NOMO-1 treated with DMSO at 0.1 percent for 48 hours (cell line): ENCODE results near the gene GGNBP2.

Experiments used
- DNase-seq: peaks from one replicate; lab custom pipeline; 2025; ENCODE audit not compliant: unreplicated experiment; lab: John Stamatoyannopoulos, UW

GGNBP2 gene

DNA sequence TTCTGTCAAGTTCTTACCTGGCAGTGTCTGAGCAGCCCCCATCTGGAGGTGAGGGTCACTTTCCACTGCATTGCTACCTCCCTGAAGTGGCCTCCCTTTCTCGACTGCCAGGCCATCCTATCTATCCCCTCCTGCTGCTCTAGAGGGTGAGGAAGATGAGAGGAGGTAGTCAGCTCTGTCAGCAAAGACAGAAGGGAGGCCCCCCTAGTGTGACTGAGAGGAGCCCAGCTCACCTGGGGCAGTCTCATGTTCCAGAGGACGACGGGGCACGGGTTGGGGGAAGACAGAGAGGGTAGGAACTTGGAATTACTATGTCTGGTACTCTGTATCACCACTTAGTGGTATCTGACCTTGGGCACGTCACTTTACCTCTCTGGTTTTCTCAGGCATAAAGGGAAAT, 32.1 kb upstream of the GGNBP2 start:
- DNase-seq: no peak

DNA sequence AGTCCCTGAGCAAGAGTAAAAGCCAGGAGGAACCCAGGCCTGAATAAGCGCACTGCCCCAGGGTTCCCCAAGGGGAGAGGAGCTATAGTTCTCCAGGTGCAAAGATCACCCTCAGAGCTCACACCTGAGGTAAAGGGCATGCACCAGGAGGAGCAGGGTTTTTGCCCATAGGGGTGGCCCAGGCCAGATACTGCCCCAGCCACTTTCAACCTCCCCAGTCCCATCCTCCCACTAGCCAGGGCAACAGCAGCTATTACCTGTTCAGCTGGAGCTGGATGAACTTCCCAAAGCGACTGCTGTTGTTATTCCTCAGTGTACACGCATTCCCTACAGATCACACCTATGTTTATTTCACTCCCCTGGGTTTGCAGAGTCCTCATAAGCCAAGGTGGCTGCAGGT, 29.9 kb upstream of the GGNBP2 start:
- DNase-seq: no peak

DNA sequence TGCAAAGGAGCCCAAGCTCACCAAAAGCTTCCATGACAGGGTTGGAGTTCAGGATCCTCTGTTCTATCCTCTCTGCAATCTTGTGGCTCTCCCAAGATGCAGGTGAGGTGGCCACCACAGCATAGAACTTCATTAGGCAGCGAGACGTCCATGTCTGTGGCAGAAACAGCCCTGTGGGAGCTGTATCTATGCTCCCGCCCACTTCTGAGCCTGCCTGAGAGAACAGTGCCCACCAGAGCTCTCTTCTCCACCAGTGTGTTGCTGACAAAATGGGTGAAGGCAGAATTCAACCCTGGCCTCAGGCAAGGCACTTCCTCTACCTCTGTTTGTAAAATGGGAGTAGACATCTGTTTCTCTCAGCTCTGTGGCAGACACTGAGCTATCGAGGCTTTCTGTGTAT, 28.9 kb upstream of the GGNBP2 start:
- DNase-seq: no peak

DNA sequence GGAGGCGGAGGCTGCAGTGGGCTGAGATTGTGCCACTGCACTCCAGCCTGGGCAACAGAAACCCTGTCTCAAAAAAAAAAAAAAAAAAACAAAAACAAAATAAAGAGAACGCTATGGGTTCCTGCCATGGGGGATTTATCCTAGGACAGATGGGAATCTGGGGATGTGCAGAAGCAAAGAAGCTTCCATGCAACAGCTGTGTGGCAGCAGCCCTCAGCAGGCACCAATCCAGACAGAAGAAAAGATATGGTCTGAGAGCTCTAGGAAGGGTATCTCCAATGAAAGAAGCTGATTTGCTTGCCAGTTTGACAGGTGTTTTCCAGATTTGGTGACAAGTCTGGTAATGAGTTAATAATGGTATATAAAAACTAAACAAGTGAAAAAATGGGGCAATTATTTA, 21.6 kb upstream of the GGNBP2 start:
- no peak for DNase-seq

DNA sequence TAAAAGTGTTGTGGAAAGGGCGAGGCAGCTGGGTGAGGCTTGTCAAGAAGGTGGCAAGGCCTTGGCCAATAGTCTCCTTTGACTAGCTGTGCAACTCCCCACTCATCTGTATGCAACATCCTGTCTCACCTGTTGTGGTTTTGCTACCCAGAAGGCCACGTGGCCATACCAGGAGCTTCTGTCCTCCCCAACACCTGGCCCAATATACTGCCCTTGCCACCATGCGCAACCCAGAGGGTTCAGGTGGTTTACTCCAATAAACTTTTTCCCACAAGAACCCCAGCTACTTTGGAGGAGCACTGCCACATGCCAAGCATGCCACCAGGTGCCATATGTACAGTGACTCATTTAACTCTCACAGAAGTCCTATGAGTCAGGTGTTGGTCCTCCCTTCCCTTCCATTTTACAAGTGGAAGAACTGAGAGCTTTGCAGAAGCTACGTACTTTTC, 20.3 kb upstream of the GGNBP2 start:
- DNase-seq: no peak

DNA sequence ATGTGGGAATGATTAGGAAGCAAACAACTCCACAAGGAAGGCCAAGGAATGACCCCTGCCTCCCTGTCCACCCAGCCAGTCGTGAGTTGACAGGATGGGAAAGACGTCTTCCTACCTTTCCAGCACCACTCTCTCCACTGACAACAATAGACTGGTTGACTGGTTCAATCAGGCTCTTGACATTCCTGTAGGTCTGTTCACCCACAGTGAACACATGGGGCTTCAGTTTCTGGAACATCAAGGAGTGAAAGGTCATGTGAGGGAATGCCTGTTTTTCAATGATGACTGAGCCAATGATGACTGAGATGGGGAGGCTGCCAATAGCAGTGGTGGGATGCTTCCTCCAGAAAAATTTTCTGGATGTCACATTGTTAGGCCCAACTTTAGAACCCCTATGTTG, 19.6 kb upstream of the GGNBP2 start:
- DNase-seq: no peak

DNA sequence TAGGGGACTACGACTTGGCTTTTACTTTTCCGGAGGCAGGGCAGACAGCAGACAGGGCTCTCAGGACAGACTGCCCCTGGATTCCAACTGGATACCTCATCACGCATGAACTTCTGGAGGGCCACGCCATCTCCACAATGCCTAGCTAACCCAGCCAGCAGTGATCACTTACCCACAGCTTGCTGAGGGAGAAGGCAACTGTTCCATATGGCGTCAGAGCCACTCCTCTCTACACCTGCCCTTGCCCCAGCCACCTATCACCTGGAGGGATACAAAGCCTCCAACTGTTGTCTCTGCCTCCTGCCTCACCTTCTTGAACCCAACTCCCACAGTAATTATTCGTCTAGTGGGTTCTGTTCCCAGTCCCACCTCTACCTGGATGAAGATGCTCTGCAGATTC, 18.8 kb upstream of the GGNBP2 start:
- no peak for DNase-seq

DNA sequence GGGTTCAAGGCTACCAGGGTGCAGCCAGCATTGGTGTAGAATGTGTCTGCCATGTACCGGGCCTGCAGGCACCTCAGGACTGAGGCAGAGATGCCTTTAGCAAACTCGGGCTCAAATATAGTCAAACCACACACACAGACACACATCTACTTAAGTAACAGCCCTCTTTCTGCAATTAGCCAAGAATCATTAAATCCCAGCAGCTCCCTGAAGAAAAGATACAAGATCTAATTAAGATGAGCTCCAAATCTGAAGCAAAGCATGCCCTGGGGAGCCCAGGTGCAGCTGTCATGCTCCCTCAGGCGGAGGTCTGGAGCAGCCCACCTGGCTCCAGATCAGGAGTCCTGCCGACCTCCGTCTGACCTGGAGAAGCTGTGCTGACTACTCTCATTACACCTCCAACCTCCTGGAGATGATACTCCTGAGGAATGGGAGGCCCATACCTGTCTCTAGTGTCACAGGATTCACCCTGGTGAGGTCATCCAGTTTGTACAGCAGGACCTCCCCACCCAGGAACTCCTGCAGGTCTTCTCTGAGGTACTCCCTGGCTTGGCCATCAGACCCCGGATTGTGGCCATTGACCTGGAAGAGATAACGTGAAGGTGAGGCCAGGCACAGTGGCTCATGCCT, 17.0 kb upstream of the GGNBP2 start:
- no peak for DNase-seq

DNA sequence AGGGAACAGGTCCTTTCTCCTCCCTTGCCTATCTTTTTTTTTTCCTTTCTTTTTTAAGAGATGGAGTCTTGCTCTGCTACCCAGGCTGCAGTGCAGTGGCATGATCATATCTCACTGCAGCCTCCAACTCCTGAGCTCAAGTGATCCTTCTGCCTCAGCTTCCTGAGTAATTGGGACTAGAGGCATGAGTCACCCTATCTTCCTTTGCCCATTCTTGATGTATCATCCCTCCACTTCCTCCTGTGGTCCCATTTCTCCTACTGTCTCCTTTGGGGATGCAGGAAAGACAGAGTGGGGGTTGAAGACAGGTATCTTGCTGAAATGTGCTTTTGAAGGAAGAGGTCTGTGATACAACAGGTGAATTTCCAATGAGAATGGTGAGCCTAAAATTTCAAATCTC, 15.6 kb upstream of the GGNBP2 start:
- no peak for DNase-seq

DNA sequence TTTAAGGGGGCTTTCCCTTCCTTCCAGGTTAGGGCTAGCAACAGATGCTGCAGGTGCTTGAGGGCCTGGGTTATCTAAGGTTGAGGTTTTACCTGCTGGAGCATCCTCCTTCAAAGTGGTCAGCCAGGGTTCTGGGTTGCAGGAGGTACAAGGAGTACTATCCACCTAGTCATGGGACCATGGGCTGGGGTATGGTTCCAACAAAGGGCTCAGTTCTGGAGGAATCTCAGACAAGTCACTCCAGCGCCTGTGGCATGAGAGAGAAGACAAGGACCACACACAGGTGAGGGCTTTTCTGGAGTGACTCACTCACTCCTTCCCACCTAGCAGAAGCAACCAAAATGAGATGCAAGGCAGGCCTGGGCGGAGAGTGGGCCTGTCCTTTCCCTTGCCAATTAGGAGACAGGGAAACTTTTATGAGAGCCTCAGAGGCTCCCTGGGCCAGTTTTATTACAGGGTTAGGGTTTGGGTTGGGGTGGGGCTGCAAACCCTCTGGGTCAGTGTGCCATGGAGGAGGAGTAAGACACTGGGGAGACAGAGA, 12.2 kb upstream of the GGNBP2 start:
- no peak for DNase-seq

DNA sequence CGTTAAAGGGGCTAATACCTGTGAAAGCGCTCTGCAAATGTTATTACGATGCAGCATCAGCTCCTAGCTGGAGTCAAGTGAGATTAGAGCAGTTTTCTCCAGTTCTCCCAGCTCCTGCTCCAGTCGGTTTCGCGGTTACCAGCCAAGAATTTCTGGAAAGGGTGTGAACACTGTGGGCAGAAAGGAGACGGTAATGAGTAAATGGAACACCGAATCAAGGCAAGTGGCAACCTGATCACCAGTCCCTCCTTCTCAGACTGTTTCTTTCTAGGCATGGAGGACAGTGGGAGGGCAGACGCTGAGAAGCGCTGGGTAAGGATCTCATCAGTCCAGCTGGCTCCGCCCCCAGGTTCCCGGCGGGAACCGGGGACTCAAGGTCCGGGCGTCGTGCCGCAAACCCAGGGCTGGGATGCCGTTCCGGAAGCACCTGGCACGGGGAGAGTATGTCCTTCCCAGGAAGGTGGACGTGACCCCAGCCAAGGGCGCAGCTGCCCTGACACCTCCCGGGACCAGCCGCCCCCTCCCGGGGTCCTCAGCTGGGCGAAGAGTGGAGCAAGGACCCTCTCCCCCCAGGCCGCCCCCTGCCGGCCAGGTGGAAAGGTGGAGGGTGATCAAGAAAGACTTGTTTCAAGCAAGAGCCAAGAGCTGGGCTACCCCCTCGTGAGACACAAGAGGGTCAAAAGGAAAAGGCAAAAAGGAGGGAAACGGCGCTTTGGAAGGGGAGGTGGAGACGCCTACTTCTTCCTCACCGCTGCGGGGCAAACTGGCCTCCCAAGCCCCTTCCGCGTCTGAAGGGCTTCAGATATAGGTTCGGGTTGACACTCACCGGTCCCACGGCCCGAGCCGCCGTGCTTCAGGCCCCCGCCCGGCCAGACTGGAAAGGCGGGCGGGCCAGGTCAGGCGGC, 10.5 kb upstream of the GGNBP2 start:
- no peak for DNase-seq

DNA sequence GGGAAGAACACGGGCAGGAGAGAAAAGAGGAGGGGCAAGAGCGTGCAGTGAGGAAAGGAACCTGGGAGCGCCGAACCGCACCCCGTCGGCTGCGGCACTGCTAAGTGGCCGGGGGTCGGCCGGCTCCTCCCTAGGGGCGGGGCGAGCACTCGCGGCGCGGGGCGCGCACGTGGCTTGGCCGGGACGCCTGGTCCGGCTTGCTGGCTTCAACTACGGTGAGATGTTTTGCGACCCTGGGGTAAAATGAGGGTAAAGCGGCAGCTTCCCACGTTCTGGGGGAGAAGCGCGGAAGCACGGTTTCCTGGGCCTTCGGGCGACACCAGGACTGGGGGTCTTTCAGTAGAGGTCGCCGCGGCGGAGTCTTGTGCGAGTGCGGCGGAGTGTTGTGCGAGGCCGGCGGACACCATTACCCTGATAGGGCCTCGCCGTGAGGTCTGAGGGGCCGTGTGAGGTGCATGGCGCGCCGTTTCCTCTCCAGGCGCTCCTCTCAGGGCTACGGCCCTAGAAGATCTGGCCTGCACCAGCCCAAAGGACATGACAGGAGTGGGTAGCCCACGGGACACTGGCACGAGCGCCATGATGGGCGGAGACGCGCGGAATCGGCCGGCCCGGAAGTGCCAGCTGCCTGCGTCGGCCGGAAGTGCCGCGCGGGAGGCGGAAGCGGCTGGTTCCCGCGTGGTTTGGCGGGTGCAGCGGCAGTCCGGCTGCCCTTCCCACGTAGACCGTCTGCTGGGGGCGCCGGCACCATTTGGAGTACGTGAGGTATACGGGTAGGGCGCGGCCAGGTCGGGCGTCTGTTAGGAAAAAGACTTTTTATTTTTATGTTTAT, 9.7 kb upstream of the GGNBP2 start, which contains the start of the genes MYO19 and PIGW:
Gene MYO19 (minus strand): TSS at position 29 of the 829 bp plus-strand sequence. CDS start 2,330 bp downstream, outside the sequence.
Gene PIGW (plus strand): TSS at position 148 of the 829 bp plus-strand sequence. CDS start 2,115 bp downstream, outside the sequence.
- DNase-seq: peak; percentile 87

DNA sequence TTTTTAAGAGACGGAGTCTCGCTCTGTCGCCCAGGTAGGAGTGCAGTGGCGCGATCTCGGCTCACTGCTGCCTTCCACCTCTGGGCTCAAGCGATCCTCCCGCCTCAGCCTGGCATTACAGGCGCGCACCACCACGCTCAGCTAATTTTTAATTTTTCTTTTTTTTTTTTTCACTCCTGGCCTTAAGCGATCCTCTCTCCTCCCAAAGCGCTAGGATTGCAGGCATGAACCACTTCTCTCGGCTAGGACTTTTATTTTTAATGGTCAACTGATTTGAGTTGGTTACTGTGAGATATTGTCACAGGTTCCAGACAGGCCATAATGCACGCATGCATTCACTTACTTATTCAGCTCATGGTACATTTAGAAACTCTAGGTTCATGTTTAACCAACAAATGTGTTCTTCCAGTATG, 9.0 kb upstream of the GGNBP2 start:
- no peak for DNase-seq

DNA sequence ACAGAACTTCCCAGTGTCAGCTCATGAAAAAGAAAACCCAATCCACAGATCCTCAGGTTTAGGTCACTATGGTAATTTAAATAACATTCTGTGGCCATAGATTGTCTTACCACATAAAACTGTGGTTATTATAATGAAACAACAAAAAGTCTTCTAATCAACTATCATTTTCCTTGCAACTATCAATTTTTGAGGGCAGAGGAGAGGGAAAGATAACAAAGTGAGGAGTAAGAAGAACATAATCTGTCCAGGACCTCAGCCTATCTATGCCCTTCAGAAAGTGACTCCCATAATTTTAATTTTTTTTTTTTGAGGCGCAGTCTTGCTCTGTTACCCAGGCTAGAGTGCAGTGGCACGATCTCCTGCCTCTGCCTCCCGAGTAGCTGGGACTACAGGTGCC, 4.0 kb upstream of the GGNBP2 start:
- DNase-seq: no peak

DNA sequence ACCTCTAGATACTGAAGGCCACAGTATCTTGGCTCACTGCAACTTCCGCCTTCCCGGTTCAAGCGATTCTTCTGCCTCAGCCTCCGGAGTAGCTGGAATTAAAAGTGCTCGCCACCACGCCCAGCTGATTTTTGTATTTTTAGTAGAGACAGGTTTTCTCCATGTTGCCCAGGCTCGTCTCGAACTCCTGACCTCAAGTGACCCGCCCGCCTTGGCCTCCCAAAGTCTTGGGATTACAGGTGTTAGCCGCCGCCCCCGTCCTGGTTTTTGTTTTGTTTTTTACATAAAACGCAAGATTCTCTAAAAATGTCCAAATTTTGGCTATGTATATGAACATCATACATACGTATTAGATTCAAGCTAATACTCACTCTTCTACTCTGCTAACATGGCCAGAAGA, 2.0 kb upstream of the GGNBP2 start:
- no peak for DNase-seq

DNA sequence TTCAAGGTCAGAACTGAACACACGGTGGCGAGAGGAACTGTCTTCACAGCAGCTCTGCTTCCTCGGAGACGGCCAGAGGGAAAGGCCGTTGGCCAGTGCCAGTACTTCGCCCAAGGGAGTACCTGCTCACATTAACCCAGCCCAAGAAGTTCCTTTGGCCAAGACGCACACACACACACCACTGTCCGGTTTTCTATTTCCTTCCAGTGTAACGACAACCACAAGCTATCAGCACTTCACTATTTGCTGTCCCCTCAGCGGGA, 744 bp upstream of the GGNBP2 start:
- DNase-seq: peak; percentile 60

DNA sequence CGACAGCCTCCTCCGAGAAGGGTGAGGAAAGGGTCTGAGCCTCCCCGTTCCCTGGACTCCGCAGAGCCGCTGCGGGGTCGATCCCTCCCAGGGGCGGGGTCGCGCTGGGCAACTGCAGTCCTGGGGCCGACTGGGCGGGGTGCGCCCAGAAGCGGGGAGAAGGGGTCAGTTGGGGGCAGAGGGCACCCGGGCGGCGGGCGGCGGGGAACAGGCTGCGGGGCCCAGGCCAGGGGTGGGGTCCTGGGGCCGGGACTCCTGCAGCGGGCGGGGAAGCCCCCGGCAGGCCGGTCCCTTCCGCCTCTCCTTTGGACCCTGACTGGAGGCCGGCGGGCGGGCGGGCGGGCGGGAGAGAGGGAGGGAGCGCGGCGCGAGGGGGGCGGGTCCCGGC, 352 bp downstream of the GGNBP2 start:
- no peak for DNase-seq

DNA sequence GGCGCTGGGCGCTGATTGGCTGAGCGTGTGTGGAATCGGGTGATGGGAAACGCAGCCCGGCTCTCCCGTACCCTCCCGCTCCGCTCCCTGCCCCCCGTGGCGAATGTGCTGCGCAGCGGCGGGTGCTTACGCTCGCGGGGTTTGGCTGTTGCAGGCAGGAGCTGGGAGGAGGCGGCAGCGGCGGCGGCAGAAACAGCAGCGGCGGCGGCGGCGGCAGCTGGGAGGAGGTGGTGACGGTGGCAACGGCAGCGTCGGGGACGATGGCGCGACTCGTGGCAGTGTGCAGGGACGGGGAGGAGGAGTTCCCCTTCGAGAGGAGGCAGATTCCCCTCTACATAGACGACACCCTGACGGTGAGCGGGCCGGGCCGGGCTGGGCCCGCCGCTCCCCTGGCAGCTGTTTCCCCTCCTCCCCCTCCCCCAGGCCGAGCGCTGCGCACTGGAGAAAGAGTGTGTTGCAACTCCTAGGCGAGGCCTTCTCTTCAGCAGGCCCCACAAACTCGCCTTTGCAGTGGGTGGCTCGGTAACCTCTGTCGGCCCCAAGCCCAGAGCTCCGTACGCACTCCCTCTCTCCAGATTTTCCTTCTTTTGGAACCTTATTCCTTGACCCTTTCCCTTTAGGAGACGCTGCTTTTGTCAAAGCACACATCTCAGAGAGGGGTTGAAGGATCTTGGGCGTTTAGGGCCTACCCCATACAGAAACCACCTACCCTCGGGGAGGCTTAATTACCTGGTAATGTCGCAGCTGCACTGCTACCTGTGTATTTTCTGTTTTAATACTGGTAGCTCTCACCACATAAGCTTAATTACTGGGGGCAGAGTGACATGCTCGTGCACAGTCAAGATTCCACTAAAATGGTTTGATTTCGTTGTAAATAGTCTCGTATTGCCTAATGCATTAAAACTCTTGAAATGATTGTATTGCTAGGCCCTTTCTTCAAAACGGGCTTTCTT, 1.0 kb downstream of the GGNBP2 start:
- peak; percentile 92 for DNase-seq

DNA sequence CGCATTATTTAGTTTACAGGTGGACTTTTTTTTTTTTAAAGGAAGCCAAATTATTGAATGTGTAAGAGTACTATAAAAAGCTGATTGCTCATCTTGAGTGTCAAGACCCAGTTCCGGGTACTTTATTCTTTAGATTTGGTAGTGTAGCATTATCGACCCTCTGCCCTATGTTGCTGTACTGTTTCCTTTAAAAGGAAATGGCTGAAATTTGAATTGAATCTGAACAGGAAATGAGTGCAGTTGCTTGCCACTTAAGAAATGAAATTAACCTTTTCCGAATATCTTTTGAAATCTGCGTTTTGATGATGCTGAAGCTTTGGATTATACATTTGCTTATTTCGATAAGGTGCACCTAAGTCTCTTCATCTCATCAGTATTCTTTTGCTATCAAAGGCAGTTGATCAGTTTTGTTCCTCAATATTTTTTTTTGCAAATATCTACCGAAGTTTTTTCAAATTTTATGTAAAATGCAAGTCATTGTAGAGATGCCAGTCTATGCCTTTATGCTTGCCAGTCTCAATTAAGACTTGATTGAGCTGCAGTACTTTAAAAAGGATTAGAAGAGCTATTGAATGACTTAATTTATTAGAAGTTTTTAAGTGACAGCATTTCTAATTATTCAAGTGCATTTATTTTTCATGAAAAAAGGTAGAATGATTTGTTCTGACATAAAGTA, 1.8 kb downstream of the GGNBP2 start:
- peak; percentile 1 for DNase-seq

DNA sequence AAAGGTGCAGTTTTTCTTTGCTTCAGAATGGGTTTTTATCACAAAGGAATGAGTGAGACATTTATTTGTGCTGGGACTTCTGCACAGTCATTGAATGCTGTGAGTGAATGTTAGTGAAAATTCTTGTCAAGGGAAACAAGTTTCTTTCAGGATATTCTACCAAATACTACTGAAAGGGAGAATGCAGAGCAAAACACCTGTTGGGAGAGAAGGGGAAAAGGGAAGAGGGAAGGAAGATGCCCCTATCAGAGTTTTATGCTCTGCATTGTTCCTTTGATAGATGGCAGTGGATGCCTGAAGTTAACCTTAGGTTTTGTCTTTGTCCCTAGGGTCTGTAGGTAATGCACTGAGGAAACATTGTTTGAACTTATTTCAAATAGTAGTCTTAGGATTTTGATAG, 3.1 kb downstream of the GGNBP2 start:
- no peak for DNase-seq
